ENCODE results near the gene HDGF. TPM values are rescaled to one million over a fixed set of nuclear protein-coding genes. Genes with fewer than 3 reads are reported as not detected.

HDGF gene
- total and polyA plus RNA-seq, 12 donors = 69.8 to 202 (median 144) TPM

GRCh38 chr1:156749419-156750118, 1.9 kb downstream of the HDGF start:
- Histone ChIP-seq H3K27me3 (no peaks in the 10 kb centered on the region), H3K4me1 (peaks cover 39 to 72% (median 66%) of the 10 kb centered on the region in 9 donors), H3K27ac (peak overlapping the region; percentile 94 to 100 (median 100)), H3K36me3 (peaks cover 0 to 10% (median 0%) of the 10 kb centered on the region in 9 donors), H3K9me3 (no peaks in the 10 kb centered on the region), H3K4me3 (peak overlapping the region; percentile 68 to 99 (median 97))
- DNase-seq = no peak
- no peak for TF ChIP-seq CTCF (IDR thresholded peaks at IDR 0.05)
- no peak for ATAC-seq
- intact Hi-C loops (cut with DNase I) = loop anchor here in 2 of 10 donors (2.0 to 10.0 kb wide), 2 partner anchors 17 to 245 kb away; partner anchors contain the start of genes MEF2D (in 1 of the 2) and PRCC (in 1 of the 2)
- 29 to 34% methylated on average over 8 of the region's 8 CpGs for WGBS, 2 donors

GRCh38 chr1:156748670-156749418, 2.6 kb downstream of the HDGF start:
- 7 to 8% methylated on average over 9 of the region's 9 CpGs for WGBS, 2 donors
- H3K4me1 ChIP-seq = peaks cover 39 to 76% (median 66%) of the 10 kb centered on the region in 9 donors
- peak; percentile 53 to 68 for DNase-seq
- no peaks in the 10 kb centered on the region for H3K27me3 ChIP-seq
- peak overlapping the region; percentile 18 to 99 (median 97) for H3K4me3 ChIP-seq
- peak in 6 of 8 donors; percentile 3 to 26 (median 9) for ATAC-seq
- no peaks in the 10 kb centered on the region for H3K9me3 ChIP-seq
- peak overlapping the region; percentile 94 to 100 (median 100) for H3K27ac ChIP-seq
- no peak for TF ChIP-seq CTCF (IDR thresholded peaks at IDR 0.05)
- intact Hi-C loops (cut with DNase I) = loop anchor here in 1 of 10 donors (10.0 kb wide), 1 partner anchor 244 kb away; the partner anchor contains the start of gene MEF2D
- peaks cover 0 to 14% (median 6%) of the 10 kb centered on the region in 9 donors for H3K36me3 ChIP-seq

GRCh38 chr1:156747742-156748669, 3.5 kb downstream of the HDGF start:
- DNase-seq (no peak), ATAC-seq (peak in 4 of 8 donors; percentile 5 to 37 (median 28))
- no peak for TF ChIP-seq CTCF (IDR thresholded peaks at IDR 0.05)
- 7 to 8% methylated on average over 8 of the region's 8 CpGs for WGBS, 2 donors
- Histone ChIP-seq H3K4me3 (peak overlapping the region; percentile 18 to 99 (median 97)), H3K9me3 (no peaks in the 10 kb centered on the region), H3K27ac (peak overlapping the region; percentile 94 to 100 (median 100)), H3K36me3 (peaks cover 0 to 23% (median 15%) of the 10 kb centered on the region in 9 donors), H3K4me1 (peaks cover 36 to 71% (median 62%) of the 10 kb centered on the region in 9 donors), H3K27me3 (no peaks in the 10 kb centered on the region)
- intact Hi-C loops (cut with DNase I) = loop anchor here in 1 of 10 donors (10.0 kb wide), 1 partner anchor 243 kb away; the partner anchor contains the start of gene MEF2D
